HepG2 (cell line): ENCODE measurements around the gene MRPL10. TPM values are rescaled to one million over a fixed set of nuclear protein-coding genes. Genes with fewer than 3 reads are reported as not detected.

Experiments used
- ATF7-NPFF ChIP-seq: sonication (generic); formaldehyde crosslinking; IDR thresholded peaks from 2 replicates; pipeline ENCODE4 v1.8.1; 2023; ENCODE audit warnings: mild to moderate bottlenecking, low read depth, missing genetic modification reagents, moderate library complexity
- FOXP1 ChIP-seq, 2 experiments: fragments of 450-650 bp in 1 of 2; IDR thresholded peaks; 2 replicates each; pipeline ENCODE4 v1.6.1; 2017 to 2018; ENCODE audit warnings: antibody characterized with exemption in 1 of 2
- SOX5 ChIP-seq: IDR thresholded peaks from 2 replicates; pipeline ENCODE4 v1.6.1; 2016; ENCODE audit warnings: borderline replicate concordance
- ZNF350 ChIP-seq: sonication (generic); formaldehyde crosslinking; IDR thresholded peaks from 2 replicates; pipeline ENCODE4 v1.4.0; 2020; ENCODE audit warnings: mild to moderate bottlenecking, low read depth, missing genetic modification reagents, borderline replicate concordance
- ZNF569 ChIP-seq: sonication (generic); formaldehyde crosslinking; IDR thresholded peaks from 2 replicates; pipeline ENCODE4 v1.5.0; 2020; ENCODE audit warnings: mild to moderate bottlenecking, missing genetic modification reagents, moderate library complexity, borderline replicate concordance
- ZNF614 ChIP-seq: IDR thresholded peaks from 2 replicates; pipeline ENCODE4 v1.6.1; 2018; ENCODE audit warnings: missing biosample characterization, missing genetic modification reagents, inconsistent platforms, borderline replicate concordance
- polyA plus RNA-seq, 8 experiments: library from polyadenylated mRNA; depleted of rRNA in 3 of 8; stranded (reverse) in 7 of 8; unstranded in 1 of 8; fragments of >200 nt; fragmentation: Illumina TruSeq in 4 of 8; extraction: Trizol in 4 of 8; gene quantifications; 2 replicates each; pipeline versions ENCODE4 v1.2.1 to v1.2.3, GENCODE V29; 2011 to 2016; ENCODE audit warnings: low read depth in 4 of 8, missing spikeins in 1 of 8, mixed read lengths in 1 of 8; ENCODE audit not compliant: insufficient read depth in 1 of 8
- total RNA-seq, 5 experiments: library from RNA; depleted of rRNA; stranded (reverse); fragments of >200 nt; fragmentation: Illumina TruSeq; extraction: Trizol; gene quantifications; 2 replicates each; pipeline ENCODE4 v1.2.3, GENCODE V29; 2016; ENCODE audit warnings: low read depth in 1 of 5
- TF ChIP-seq, protein P1 (sequence below): sonication (generic); formaldehyde crosslinking; IDR thresholded peaks from 2 replicates; pipeline ENCODE4 v1.4.0; 2020; ENCODE audit warnings: missing genetic modification reagents
- TF ChIP-seq, protein P2 (sequence below), 2 experiments: IDR thresholded peaks; 2 replicates each; pipeline ENCODE4 v1.6.1; 2011 to 2012; ENCODE audit warnings: low read length in 2 of 2, borderline replicate concordance in 1 of 2, low read depth in 1 of 2, mild to moderate bottlenecking in 1 of 2, moderate library complexity in 1 of 2
- TF ChIP-seq, protein P3 (sequence below), 2 experiments: sonication (generic) in 1 of 2; formaldehyde crosslinking in 1 of 2; IDR thresholded peaks; 2 replicates each; pipeline versions ENCODE4 v1.6.1 to v1.9.0; 2014 to 2022; ENCODE audit warnings: antibody characterized with exemption in 1 of 2, borderline replicate concordance in 1 of 2, inconsistent platforms in 1 of 2, low read depth in 1 of 2, missing genetic modification reagents in 1 of 2
- TF ChIP-seq, protein P4 (sequence below): sonication (generic); formaldehyde crosslinking; IDR thresholded peaks from 2 replicates; pipeline ENCODE4 v1.4.0; 2020; ENCODE audit warnings: missing genetic modification reagents

MRPL10 gene
- total and polyA plus RNA-seq, 2 of the 13 experiments (the other 11 are each of a cell fraction or from before 2014, with no cell fraction given): 56.7 to 149 TPM

GRCh38 chr17:47840742-47841487, 9.6 kb upstream of the MRPL10 start, which contains the start of gene SCRN2 (continued):
- TF ChIP-seq, protein P1, sequence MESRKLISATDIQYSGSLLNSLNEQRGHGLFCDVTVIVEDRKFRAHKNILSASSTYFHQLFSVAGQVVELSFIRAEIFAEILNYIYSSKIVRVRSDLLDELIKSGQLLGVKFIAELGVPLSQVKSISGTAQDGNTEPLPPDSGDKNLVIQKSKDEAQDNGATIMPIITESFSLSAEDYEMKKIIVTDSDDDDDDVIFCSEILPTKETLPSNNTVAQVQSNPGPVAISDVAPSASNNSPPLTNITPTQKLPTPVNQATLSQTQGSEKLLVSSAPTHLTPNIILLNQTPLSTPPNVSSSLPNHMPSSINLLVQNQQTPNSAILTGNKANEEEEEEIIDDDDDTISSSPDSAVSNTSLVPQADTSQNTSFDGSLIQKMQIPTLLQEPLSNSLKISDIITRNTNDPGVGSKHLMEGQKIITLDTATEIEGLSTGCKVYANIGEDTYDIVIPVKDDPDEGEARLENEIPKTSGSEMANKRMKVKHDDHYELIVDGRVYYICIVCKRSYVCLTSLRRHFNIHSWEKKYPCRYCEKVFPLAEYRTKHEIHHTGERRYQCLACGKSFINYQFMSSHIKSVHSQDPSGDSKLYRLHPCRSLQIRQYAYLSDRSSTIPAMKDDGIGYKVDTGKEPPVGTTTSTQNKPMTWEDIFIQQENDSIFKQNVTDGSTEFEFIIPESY: peak; percentile 50
- TF ChIP-seq ZNF350 (CRISPR knock-in tag): peak; percentile 80; the same call in 1 of the 2 replicates
- TF ChIP-seq ZNF614 (CRISPR knock-in tag): peak; percentile 52; the same call in 1 of the 2 replicates
- TF ChIP-seq, protein P2, sequence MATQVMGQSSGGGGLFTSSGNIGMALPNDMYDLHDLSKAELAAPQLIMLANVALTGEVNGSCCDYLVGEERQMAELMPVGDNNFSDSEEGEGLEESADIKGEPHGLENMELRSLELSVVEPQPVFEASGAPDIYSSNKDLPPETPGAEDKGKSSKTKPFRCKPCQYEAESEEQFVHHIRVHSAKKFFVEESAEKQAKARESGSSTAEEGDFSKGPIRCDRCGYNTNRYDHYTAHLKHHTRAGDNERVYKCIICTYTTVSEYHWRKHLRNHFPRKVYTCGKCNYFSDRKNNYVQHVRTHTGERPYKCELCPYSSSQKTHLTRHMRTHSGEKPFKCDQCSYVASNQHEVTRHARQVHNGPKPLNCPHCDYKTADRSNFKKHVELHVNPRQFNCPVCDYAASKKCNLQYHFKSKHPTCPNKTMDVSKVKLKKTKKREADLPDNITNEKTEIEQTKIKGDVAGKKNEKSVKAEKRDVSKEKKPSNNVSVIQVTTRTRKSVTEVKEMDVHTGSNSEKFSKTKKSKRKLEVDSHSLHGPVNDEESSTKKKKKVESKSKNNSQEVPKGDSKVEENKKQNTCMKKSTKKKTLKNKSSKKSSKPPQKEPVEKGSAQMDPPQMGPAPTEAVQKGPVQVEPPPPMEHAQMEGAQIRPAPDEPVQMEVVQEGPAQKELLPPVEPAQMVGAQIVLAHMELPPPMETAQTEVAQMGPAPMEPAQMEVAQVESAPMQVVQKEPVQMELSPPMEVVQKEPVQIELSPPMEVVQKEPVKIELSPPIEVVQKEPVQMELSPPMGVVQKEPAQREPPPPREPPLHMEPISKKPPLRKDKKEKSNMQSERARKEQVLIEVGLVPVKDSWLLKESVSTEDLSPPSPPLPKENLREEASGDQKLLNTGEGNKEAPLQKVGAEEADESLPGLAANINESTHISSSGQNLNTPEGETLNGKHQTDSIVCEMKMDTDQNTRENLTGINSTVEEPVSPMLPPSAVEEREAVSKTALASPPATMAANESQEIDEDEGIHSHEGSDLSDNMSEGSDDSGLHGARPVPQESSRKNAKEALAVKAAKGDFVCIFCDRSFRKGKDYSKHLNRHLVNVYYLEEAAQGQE (IDR thresholded peaks at IDR 0.05; ENCODE audit: borderline replicate concordance in 1 of 2, low read depth in 1 of 2, low read length in 2 of 2): no peak
- no peak for TF ChIP-seq FOXP1 (IDR thresholded peaks at IDR 0.05)
- no peak for TF ChIP-seq FOXP1 (CRISPR knock-in tag; IDR thresholded peaks at IDR 0.05)
- TF ChIP-seq, protein P3, sequence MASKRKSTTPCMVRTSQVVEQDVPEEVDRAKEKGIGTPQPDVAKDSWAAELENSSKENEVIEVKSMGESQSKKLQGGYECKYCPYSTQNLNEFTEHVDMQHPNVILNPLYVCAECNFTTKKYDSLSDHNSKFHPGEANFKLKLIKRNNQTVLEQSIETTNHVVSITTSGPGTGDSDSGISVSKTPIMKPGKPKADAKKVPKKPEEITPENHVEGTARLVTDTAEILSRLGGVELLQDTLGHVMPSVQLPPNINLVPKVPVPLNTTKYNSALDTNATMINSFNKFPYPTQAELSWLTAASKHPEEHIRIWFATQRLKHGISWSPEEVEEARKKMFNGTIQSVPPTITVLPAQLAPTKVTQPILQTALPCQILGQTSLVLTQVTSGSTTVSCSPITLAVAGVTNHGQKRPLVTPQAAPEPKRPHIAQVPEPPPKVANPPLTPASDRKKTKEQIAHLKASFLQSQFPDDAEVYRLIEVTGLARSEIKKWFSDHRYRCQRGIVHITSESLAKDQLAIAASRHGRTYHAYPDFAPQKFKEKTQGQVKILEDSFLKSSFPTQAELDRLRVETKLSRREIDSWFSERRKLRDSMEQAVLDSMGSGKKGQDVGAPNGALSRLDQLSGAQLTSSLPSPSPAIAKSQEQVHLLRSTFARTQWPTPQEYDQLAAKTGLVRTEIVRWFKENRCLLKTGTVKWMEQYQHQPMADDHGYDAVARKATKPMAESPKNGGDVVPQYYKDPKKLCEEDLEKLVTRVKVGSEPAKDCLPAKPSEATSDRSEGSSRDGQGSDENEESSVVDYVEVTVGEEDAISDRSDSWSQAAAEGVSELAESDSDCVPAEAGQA (IDR thresholded peaks at IDR 0.05; ENCODE audit: low read depth): peak; percentile 19; the same call in 1 of the 2 replicates
- TF ChIP-seq, protein P3 (CRISPR knock-in tag; IDR thresholded peaks at IDR 0.05; ENCODE audit: borderline replicate concordance): peak; percentile 76; the same call in 1 of the 2 replicates
- TF ChIP-seq SOX5 (CRISPR knock-in tag): no peak; the same call in 1 of the 2 replicates
- peak; percentile 29; the same call in 1 of the 2 replicates for TF ChIP-seq ATF7-NPFF (CRISPR knock-in tag)
- TF ChIP-seq ZNF569 (CRISPR knock-in tag): 0 out of 2 replicates have a peak, but pooled peaks have one; percentile 76
- TF ChIP-seq, protein P4, sequence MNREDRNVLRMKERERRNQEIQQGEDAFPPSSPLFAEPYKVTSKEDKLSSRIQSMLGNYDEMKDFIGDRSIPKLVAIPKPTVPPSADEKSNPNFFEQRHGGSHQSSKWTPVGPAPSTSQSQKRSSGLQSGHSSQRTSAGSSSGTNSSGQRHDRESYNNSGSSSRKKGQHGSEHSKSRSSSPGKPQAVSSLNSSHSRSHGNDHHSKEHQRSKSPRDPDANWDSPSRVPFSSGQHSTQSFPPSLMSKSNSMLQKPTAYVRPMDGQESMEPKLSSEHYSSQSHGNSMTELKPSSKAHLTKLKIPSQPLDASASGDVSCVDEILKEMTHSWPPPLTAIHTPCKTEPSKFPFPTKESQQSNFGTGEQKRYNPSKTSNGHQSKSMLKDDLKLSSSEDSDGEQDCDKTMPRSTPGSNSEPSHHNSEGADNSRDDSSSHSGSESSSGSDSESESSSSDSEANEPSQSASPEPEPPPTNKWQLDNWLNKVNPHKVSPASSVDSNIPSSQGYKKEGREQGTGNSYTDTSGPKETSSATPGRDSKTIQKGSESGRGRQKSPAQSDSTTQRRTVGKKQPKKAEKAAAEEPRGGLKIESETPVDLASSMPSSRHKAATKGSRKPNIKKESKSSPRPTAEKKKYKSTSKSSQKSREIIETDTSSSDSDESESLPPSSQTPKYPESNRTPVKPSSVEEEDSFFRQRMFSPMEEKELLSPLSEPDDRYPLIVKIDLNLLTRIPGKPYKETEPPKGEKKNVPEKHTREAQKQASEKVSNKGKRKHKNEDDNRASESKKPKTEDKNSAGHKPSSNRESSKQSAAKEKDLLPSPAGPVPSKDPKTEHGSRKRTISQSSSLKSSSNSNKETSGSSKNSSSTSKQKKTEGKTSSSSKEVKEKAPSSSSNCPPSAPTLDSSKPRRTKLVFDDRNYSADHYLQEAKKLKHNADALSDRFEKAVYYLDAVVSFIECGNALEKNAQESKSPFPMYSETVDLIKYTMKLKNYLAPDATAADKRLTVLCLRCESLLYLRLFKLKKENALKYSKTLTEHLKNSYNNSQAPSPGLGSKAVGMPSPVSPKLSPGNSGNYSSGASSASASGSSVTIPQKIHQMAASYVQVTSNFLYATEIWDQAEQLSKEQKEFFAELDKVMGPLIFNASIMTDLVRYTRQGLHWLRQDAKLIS (CRISPR knock-in tag): 0 out of 2 replicates have a peak, but pooled peaks have one; percentile 24
